H9 (cell line): ENCODE results near the gene NIPAL1. TPM values are rescaled to one million over a fixed set of nuclear protein-coding genes. Genes with fewer than 3 reads are reported as not detected.

Experiments
- DNase-seq: peaks from one replicate; pipeline ENCODE4 v3.0.0-alpha.2; 2017
- H2AFZ ChIP-seq: one replicate; pipeline ENCODE4 v1.6.1; 2013; ENCODE audit warnings: mild to moderate bottlenecking, low read length, control low read depth, moderate library complexity
- H2AK5ac ChIP-seq: 2 replicates; pipeline ENCODE4 v1.6.1; 2013; ENCODE audit warnings: low read length, control low read depth, mixed read lengths; ENCODE audit not compliant: insufficient read length
- H2BK120ac ChIP-seq: one replicate; pipeline ENCODE4 v1.6.1; 2013; ENCODE audit warnings: low read depth, mild to moderate bottlenecking, low read length, control low read depth, inconsistent platforms; ENCODE audit not compliant: poor library complexity, severe bottlenecking
- H2BK12ac ChIP-seq: 2 replicates; pipeline ENCODE4 v1.6.1; 2013; ENCODE audit warnings: low read length, control low read depth, mixed read lengths, low read depth; ENCODE audit not compliant: insufficient read length
- H2BK15ac ChIP-seq: 2 replicates; pipeline ENCODE4 v1.6.1; 2013; ENCODE audit warnings: low read depth, low read length, control low read depth
- H2BK20ac ChIP-seq: one replicate; pipeline ENCODE4 v1.6.1; 2013; ENCODE audit warnings: low read depth, mild to moderate bottlenecking, low read length, control low read depth, inconsistent platforms; ENCODE audit not compliant: poor library complexity, severe bottlenecking
- H2BK5ac ChIP-seq: 2 replicates; pipeline ENCODE4 v1.6.1; 2013; ENCODE audit warnings: low read length, control low read depth, mixed read lengths; ENCODE audit not compliant: insufficient read length
- H3K14ac ChIP-seq: 2 replicates; pipeline ENCODE4 v1.6.1; 2013; ENCODE audit warnings: low read length, control low read depth; ENCODE audit not compliant: insufficient read depth
- H3K18ac ChIP-seq: 2 replicates; pipeline ENCODE4 v1.6.1; 2013; ENCODE audit warnings: low read depth, mild to moderate bottlenecking, mixed read lengths, low read length, control low read depth; ENCODE audit not compliant: insufficient read length
- H3K23ac ChIP-seq: 2 replicates; pipeline ENCODE4 v1.6.1; 2013; ENCODE audit warnings: low read length, control low read depth, mixed read lengths, low read depth; ENCODE audit not compliant: insufficient read length
- H3K23me2 ChIP-seq: 2 replicates; pipeline ENCODE4 v1.6.1; 2013; ENCODE audit warnings: low read depth, mild to moderate bottlenecking, mixed read lengths, low read length, control low read depth; ENCODE audit not compliant: insufficient read length, poor library complexity, severe bottlenecking
- H3K27ac ChIP-seq: 2 replicates; pipeline ENCODE4 v1.5.1; 2013; ENCODE audit warnings: low read length, control low read depth, mixed read lengths, low read depth; ENCODE audit not compliant: insufficient read length
- H3K27me3 ChIP-seq: 2 replicates; pipeline ENCODE4 v1.6.1; 2013; ENCODE audit warnings: low read length, control low read depth, inconsistent platforms; ENCODE audit not compliant: insufficient read depth
- H3K4ac ChIP-seq: 2 replicates; pipeline ENCODE4 v1.6.1; 2013; ENCODE audit warnings: low read depth, mild to moderate bottlenecking, control low read depth, inconsistent platforms, low read length, moderate library complexity
- H3K4me1 ChIP-seq: 2 replicates; pipeline ENCODE4 v1.6.1; 2013; ENCODE audit warnings: low read length, control low read depth, inconsistent platforms; ENCODE audit not compliant: insufficient read depth
- H3K4me2 ChIP-seq: 2 replicates; pipeline ENCODE4 v1.6.1; 2013; ENCODE audit warnings: low read length, control low read depth, mixed read lengths; ENCODE audit not compliant: insufficient read length, insufficient read depth
- H3K56ac ChIP-seq: 2 replicates; pipeline ENCODE4 v1.6.1; 2013; ENCODE audit warnings: low read depth, mild to moderate bottlenecking, mixed read lengths, low read length, control low read depth; ENCODE audit not compliant: insufficient read length
- H3K79me1 ChIP-seq: 2 replicates; pipeline ENCODE4 v1.6.1; 2013; ENCODE audit warnings: low read depth, mild to moderate bottlenecking, moderate library complexity, low read length, control low read depth, inconsistent platforms; ENCODE audit not compliant: insufficient read depth, poor library complexity, severe bottlenecking
- H3K79me2 ChIP-seq: 2 replicates; pipeline ENCODE4 v1.6.1; 2013; ENCODE audit warnings: low read length, control low read depth, inconsistent platforms; ENCODE audit not compliant: insufficient read depth
- H3K9ac ChIP-seq: 2 replicates; pipeline ENCODE4 v1.6.1; 2013; ENCODE audit warnings: low read length, control low read depth, mixed read lengths; ENCODE audit not compliant: insufficient read length; ENCODE audit errors: extremely low read depth
- H3K9me3 ChIP-seq: one replicate; pipeline ENCODE4 v1.6.1; 2013; ENCODE audit warnings: low read depth, low read length, inconsistent platforms; ENCODE audit not compliant: control insufficient read depth
- H3T11ph ChIP-seq: one replicate; pipeline ENCODE4 v1.6.1; 2013; ENCODE audit warnings: mild to moderate bottlenecking, low read length, control low read depth, inconsistent platforms
- H4K20me1 ChIP-seq: one replicate; pipeline ENCODE4 v1.6.1; 2013; ENCODE audit not compliant: control insufficient read depth, insufficient read length, insufficient read depth
- H4K5ac ChIP-seq: 2 replicates; pipeline ENCODE4 v1.6.1; 2013; ENCODE audit warnings: low read depth, mild to moderate bottlenecking, mixed read lengths, low read length, control low read depth; ENCODE audit not compliant: insufficient read length
- H4K8ac ChIP-seq: replicated peaks from 2 replicates; pipeline ENCODE4 v1.6.1; 2013; ENCODE audit warnings: low read length, control low read depth, mixed read lengths, low read depth; ENCODE audit not compliant: insufficient read length
- H4K91ac ChIP-seq: 2 replicates; pipeline ENCODE4 v1.6.1; 2013; ENCODE audit warnings: low read depth, mild to moderate bottlenecking, moderate library complexity, mixed read lengths, low read length, control low read depth; ENCODE audit not compliant: insufficient read length
- H3K27ac Mint-ChIP-seq, 3 experiments: 2 replicates in 2 of 3; 3 replicates in 1 of 3; pipeline ENCODE4 v1.8.0; 2020 to 2021; ENCODE audit warnings: mixed read lengths in 3 of 3, mild to moderate bottlenecking in 1 of 3, moderate library complexity in 1 of 3
- H3K27me3 Mint-ChIP-seq: 2 replicates; pipeline ENCODE4 v1.8.0; 2021; ENCODE audit warnings: low read depth, mild to moderate bottlenecking, moderate library complexity, mixed read lengths
- H3K36me3 Mint-ChIP-seq, 3 experiments: 2 replicates in 2 of 3; 3 replicates in 1 of 3; pipeline ENCODE4 v1.8.0; 2020 to 2021; ENCODE audit warnings: low read depth in 3 of 3, mixed read lengths in 3 of 3; ENCODE audit not compliant: insufficient read depth in 1 of 3
- H3K4me1 Mint-ChIP-seq, 2 experiments: 2 replicates each; pipeline ENCODE4 v1.8.0; 2020; ENCODE audit warnings: mixed read lengths in 2 of 2
- H3K4me3 Mint-ChIP-seq, 2 experiments: 2 replicates in 1 of 2; 3 replicates in 1 of 2; pipeline ENCODE4 v1.8.0; 2020 to 2021; ENCODE audit warnings: mild to moderate bottlenecking in 2 of 2, mixed read lengths in 2 of 2, moderate library complexity in 1 of 2
- H3K9me3 Mint-ChIP-seq, 2 experiments: 2 replicates in 1 of 2; 3 replicates in 1 of 2; pipeline ENCODE4 v1.8.0; 2020; ENCODE audit warnings: mild to moderate bottlenecking in 2 of 2, mixed read lengths in 2 of 2, moderate library complexity in 1 of 2
- WGBS: extraction: QIAGEN DNeasy Blood & Tissue Kit; methylation state at CpG from one replicate; pipeline ENCODE4 v1.1.7; 2013; ENCODE audit warnings: missing lambda C conversion rate, low lambda C conversion rate, mixed read lengths; ENCODE audit not compliant: insufficient read length; ENCODE audit errors: extremely low coverage; 5-methylcytosine and 5-hydroxymethylcytosine counted together
- total RNA-seq: library from RNA; stranded (reverse); gene quantifications from 2 replicates; pipeline ENCODE4 v1.2.1, GENCODE V29; 2021
- TF ChIP-seq, protein P1 (sequence below): fragments of 200-600 bp; sonication (generic); conservative IDR thresholded peaks from 3 replicates; pipeline ENCODE4 v1.8.0; 2021; ENCODE audit warnings: antibody characterized with exemption, mild to moderate bottlenecking

Gene NIPAL1
- total RNA-seq, 1 experiment from 2014 or later = 16.9 TPM

DNA sequence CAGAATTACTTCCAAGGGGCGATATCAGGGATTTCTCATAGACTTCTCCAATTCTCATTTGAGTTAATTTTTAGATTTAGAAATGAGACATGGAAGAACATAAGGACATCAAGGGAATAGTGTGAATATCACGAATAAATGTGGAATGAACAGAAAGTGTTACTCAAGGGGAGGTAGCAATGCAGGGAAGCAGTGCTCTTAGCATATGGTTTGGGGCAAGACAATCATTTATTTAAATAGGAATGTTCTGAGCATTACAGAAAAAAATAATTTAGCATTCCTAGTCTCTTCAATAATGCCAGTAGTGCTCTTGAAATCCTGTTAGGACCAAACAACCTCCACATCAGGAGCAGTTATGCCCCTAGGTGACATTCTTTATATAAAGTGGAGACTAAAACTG is 61.9 kb downstream of the NIPAL1 start:
- Histone ChIP-seq H2BK5ac (no peak overlapping the region), H3K79me1 (no peaks in the 10 kb centered on the region), H3K4me1 (no peaks in the 10 kb centered on the region), H3K18ac (no peak overlapping the region), H3K79me2 (no peaks in the 10 kb centered on the region), H3K4me2 (no peak overlapping the region), H3T11ph (no peak overlapping the region), H3K23ac (no peak overlapping the region), H4K8ac (no peak overlapping the region), H3K27ac (no peak overlapping the region), H4K20me1 (no peaks in the 10 kb centered on the region), H4K5ac (no peak overlapping the region), H3K9me3 (no peaks in the 10 kb centered on the region), H4K91ac (no peak overlapping the region), H3K56ac (no peak overlapping the region), H3K14ac (no peak overlapping the region), H2BK20ac (no peak overlapping the region), H2BK15ac (no peak overlapping the region), H3K23me2 (no peaks in the 10 kb centered on the region), H2BK12ac (no peak overlapping the region), H3K4ac (no peak overlapping the region), H2AK5ac (no peak overlapping the region), H2AFZ (no peak overlapping the region), H2BK120ac (no peak overlapping the region), H3K27me3 (no peaks in the 10 kb centered on the region), H3K9ac (no peak overlapping the region)
- TF ChIP-seq, protein P1, sequence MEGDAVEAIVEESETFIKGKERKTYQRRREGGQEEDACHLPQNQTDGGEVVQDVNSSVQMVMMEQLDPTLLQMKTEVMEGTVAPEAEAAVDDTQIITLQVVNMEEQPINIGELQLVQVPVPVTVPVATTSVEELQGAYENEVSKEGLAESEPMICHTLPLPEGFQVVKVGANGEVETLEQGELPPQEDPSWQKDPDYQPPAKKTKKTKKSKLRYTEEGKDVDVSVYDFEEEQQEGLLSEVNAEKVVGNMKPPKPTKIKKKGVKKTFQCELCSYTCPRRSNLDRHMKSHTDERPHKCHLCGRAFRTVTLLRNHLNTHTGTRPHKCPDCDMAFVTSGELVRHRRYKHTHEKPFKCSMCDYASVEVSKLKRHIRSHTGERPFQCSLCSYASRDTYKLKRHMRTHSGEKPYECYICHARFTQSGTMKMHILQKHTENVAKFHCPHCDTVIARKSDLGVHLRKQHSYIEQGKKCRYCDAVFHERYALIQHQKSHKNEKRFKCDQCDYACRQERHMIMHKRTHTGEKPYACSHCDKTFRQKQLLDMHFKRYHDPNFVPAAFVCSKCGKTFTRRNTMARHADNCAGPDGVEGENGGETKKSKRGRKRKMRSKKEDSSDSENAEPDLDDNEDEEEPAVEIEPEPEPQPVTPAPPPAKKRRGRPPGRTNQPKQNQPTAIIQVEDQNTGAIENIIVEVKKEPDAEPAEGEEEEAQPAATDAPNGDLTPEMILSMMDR = no peak
- Mint-ChIP-seq H3K27ac (no peak overlapping the region), H3K9me3 (no peaks in the 10 kb centered on the region), H3K4me3 (no peak overlapping the region), H3K36me3 (no peaks in the 10 kb centered on the region), H3K4me1 (no peaks in the 10 kb centered on the region; a peak in 1 of 4 replicates), H3K27me3 (no peaks in the 10 kb centered on the region)
- no CpG with 5 or more reads among the region's 2 CpGs for WGBS
- no peak for DNase-seq
